Embryonic facial prominence (tissue), 1 donor: ENCODE data around the gene MICALL2.

Source experiments
- DNase-seq: peaks from one replicate; pipeline ENCODE4 v3.0.0-alpha.2; 2016; ENCODE audit errors: extremely low spot score

Gene MICALL2

DNA sequence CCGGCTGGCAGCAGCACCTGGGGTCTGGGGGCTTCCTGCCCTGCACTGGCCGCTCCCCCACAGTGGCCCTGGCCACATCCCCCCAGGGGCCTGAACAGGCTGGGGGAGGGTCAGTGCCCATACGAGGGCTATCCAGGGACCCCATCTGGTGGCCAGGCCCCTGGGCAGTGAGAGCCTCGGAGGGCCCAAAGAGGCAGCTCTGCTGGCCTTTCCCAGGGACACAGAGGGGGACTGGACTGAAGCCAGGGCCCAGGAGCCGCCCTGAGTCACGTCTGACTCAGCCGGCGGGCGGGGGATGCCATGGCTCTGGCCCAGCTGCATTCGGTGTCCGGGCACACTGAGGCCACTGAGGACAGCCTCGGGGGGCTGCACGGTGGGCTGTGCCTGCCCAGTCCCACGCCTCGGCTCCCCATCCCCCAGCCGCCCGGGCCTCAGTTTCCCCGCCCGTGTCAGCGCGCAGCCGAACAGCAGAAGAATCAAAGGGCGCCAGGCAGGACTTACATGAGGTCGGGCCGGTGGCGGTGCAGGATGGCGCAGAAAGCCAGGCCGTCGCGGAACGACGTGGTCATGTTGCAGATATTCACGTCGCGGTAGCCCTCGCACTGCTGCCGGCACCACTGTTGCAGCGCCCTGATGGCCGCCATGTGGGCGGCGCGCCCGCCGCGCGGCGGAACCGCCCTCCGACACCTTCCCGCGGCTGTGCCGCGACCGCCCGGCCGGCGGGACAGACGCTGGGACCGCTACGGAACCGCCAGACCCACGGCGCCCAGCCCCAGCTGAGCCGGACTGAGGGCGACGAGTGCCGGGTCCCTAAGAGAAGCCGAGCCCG lies at the start of gene MICALL2:
Gene MICALL2, minus strand, starts transcription at position 788 of the 829 bp plus-strand sequence. Its CDS starts 144 bp downstream, at position 644.
- DNase-seq: no peak

DNA sequence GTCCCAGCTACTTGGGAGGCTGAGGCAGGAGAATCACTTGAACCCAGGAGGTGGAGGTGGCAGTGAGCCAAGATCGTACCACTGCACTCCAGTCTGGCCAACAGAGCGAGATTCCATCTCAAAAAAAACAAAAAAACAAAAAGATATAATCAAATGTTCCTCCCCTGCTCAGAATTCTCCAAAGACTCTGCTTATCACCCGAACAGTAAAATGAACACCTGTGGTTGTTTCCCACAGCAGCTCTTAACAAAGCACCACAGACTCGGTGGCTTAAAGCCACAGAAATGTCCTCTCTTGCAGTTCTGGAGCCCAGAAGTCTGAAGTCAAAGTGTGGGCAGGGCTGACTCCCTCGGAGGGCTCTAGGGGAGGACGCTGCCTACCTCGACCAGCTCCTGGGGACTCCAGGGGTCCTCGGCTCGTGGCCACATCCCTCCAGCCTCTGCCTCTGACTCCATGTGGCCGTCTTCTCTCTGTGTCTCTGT lies 49.0 kb upstream of the MICALL2 start:
- no peak for DNase-seq

DNA sequence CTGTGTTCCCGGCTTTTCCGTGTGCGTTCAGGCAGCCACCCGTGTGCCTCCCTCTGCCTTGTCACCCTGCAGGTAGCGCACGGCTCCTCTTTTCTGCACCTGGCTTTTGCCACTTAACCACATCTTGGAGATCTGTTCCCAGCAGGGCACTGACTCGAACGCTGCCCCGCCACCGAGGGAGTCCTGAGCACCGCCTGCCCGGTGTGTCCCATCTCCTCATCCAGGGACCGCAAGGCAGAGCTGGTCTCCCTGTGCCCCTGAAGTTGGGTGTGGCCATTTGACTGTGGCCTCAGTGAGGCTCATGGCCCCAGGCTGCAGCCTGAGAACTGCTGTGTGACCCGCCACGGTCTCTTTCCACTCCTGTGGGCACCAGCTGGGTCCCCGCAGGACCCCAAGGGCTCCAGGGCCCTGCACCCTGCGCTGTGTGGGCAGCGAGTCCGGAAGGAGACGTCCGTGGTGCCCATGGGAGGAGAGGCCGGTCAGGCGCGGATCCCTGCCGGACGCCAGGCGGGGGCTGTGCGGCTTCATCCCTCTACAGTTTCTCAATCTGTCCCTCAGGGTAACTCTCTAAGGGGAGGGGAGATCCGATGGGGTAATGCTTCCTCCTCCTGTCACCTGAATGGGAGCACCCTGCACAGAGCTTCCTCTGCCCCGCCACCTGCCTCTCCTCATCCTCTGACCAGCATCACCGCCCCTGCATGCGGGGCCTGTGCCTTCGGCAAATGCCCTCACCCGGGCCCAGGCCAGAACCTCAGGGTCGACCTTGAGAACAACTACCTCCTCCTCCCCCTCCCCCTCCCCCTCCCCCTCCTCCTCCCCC lies 46.7 kb upstream of the MICALL2 start:
- no peak for DNase-seq

DNA sequence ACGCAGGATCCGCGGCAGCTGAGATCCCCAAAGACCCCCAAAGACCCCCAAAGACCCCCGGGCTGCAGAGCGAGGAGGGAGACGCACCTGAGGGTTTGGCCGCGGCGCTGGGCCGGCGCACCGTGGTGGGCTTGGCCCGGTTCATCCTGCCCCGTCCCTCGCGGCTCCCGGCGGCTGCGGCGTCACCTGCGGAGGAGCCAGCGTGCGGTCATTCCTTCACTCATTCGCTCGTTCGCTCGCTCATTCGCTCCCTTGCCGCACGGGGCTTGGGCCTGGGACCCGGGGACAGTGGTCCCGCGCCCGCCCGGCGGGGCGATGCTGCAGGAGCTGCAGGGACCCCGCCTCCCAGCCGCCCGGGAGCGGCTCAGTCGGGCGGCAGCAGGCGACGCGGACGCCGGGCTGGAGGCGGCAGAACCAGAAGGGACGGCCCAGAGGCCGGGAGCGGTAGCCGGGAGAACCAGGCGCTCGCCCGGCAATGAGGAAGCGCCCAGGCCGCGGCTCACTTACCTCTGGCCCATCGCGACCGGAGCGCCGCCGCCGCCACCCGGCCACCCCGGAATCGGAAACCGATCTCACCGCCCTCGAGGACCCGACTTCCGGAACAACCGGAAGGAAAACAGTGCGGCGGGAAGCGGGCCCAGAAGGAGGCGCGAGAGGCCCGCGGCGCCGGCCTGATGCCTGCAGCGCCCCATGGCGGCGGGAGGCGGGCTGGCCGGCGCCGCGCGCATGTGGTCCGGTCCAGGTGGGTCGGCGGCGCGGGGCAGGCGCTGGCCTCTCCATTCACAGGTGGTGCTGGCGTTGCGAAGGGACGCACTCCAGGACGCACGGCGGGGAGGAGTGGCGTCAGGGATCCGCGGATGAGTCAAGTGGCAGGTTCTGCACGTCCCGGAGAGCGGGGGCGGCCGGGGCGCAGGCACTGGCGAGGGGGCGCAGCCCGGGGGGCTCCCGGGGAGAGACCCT lies 44.8 kb upstream of the MICALL2 start, which contains the start of gene INTS1:
Gene INTS1, minus strand, starts transcription at position 574 of the 960 bp plus-strand sequence. Its CDS starts 429 bp downstream, at position 145.
- peak; percentile 74 for DNase-seq

DNA sequence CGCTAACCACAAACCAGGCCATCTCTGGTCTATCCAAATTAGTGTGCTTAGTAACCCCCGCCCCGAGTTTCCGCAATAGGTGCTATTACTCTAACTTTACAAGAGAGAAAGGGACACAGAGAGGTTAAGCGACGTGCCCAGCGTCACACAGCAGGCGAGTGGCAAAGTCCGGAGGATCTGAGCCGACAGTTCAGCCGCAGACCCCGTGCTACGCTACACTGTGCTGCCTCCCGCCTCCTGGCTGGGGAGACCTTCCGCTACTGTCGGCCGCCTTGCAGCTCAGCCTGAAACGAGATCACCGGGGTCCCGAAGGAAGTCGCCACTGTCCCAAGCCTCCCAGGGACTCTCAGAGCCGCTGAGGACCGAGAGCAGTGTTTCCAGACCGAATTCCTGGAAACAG lies 44.1 kb upstream of the MICALL2 start:
- no peak for DNase-seq

DNA sequence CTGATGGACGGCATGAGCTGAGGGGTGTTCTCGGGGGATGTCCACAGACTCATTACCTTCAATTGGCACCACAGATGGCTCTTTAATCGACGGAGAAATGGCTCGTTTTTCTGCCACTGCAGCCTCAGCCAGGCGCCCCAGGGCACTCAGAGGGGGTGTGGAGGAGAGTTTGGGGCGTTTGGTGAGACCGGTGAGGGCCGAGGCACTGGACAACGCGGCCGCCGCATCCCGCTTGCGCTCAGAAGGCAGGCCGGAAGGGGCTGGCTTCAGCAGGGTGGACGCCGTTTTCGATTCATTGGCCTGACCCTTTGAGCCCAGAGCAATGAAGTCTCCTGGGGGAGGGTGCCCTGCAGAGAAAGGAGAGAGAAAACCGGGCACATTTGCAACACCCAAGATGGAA lies 43.6 kb upstream of the MICALL2 start:
- no peak for DNase-seq

DNA sequence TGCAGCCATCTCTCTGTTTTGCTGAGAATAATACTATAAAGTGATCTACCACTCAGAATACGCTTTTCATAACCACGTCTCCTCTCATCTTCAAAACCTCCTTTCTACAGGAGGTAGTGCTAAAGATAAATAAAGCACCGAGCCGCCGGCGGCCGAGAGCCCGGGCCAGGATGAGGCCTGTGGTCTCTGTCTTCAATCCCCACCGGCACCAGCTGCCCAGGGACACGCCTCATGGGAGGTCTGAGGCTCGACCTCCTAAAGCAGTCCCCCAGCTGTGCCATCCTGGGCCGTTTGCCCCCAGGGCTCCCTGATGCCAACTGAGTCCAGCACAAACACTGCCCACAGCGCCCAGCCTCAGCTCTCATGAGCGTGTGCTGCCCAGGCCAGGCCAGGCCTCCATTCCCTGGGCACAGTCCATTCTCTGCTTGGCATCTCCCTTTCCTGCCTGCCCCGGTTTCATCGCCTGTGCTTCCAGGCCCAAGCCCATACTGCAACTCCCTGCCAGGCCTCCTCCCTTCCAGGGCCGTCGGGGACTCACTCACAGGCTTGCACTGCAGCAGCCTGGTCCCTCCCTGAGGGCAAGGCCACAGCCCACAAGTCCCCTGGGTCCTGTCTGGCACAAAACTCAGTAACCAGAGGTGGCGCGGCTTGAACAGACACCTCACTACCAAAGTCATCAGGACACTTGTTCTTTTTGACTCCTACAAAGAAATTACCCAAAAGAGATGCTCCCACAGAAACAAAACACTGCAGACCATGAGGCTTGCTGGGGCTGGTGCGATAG lies 42.4 kb upstream of the MICALL2 start:
- DNase-seq: no peak

DNA sequence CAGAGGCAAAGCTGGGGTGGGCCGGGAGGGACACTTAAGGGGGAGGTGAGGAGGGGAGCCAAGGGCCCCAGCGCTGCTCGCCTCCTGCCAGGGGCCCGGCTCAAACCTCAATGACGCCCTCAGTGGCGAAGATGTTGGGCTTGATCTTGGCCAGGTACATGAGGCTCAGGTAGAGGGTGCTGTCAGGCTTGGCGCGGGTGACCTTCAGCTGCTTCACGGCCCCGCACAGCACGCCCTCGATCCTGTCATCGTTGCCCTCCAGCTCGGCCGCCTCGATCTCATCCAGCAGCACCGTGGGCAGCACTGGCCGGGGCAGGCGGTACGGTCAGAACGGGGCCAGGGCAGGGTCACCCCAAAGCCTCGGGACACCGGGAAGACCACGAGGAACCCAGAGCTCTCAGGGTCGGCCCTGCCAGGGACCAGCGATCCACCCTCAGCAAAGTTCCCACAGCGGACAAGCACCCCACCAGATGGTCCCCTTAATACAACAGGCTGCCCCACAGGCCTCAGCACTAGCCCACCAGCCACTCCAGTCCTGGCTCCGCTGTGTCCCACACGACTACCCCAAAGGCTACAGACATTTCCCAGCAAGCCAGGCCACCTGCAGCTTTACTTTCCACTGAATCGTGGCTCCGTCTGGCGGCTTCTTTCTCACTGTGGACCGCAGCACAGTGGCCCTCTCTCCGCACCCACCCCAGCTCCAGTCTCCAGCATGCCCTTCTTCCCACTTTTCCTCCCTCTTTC lies 41.0 kb upstream of the MICALL2 start:
- DNase-seq: no peak

DNA sequence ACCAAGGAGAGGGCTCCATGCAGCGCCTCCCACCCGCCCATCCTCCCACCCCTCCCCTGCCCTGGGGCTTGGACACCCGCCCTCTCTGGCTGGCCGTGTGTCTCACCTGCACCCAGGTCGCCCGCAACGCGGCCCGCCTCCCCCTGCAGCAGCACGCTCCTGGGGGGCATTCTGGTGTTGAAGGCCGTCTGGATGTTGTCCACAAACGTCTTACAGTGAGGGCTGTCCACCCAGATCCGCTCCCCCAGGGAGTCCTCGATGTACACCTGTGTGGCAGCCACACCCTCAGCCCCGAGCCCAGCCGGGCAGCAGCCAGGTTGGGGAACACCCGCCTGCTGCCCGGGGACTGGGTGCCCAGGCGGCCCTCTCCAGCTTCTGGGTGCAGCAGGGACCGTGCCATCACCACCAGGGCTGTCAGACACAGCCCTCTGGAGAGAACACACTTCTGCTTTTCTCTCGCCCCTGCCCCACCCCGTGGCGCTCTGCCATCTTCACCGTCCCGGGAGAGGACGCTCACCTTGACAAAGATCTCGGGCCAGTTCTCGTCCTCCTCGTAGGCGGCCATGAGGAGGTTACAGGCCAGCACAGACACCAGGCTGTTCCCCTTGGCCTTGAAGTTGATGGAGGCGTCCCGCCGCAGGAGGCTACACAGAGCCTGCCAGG lies 40.2 kb upstream of the MICALL2 start:
- DNase-seq: no peak

DNA sequence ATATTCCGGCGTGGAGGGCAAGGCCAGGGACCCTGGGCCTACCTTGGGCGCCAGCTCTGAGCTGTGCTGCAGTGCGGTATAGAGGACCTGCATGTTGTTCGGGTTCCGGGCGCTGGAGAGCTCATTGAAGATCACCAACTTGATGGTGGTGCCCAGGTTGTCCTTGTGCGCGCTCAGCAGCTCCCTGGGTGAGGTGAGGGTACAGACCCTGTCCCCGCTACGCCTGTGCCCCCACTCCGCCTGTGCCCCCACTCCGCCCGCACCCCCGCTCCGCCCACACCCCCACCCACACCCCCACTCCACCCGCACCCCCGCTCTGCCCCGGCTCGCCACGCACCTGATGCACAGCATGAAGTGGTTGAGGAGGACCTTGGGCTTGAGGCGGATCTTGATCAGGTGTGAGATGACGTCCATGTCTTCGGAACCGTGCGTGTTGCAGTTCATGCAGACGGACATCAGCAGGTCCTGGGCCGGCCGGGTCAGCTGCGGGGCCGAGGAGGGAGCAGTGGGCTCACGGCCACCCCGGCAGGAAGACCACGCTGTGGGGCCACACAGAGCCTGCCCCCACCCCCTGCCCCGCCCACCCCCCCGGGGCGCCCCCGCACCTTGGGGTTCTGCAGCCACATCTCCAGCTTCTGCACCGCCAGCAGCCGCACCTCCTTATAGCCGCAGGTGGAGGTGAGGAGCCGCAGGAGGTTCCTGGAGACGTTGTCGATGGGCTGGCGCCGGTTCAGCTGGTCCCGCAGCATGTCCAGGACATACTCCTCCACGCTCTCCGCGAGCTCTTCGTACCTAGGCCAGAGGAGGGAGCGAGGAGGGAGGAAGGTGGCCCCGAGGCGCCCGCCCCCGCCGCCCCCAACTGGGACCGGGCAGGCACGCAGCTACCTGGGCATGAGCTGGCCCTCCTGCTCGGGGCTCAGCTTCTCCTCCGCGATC lies 39.4 kb upstream of the MICALL2 start:
- no peak for DNase-seq

DNA sequence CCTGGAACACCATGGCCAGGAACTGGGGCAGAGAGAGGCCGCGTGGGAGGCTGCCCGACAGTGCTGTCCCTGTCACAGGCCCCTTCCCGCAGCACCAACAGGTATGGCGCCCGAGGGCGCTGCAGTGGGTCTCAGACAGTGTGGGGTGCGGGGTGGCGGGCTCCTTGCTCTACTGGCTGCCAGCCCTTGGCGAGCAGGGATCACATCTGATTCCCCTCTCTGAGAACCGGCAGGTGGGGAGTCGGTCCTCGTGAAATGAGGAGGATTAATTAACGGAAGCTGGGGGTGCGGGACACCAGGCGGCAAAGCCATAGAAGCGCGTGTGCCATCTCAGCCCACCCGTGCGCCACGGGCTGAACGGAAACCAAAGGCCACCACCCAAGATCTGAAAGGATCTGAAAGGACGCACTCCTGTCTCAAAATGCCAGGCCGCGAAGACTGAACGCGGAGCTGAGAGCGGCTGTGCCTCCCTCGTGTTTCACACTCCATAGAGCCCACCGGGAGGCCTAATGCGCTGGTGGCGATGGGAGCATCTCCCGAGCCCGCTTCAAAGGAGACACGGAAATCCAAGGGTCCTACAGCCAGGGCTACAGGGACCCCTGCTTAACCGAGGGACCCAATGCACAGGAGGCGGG lies 38.1 kb upstream of the MICALL2 start:
- no peak for DNase-seq

DNA sequence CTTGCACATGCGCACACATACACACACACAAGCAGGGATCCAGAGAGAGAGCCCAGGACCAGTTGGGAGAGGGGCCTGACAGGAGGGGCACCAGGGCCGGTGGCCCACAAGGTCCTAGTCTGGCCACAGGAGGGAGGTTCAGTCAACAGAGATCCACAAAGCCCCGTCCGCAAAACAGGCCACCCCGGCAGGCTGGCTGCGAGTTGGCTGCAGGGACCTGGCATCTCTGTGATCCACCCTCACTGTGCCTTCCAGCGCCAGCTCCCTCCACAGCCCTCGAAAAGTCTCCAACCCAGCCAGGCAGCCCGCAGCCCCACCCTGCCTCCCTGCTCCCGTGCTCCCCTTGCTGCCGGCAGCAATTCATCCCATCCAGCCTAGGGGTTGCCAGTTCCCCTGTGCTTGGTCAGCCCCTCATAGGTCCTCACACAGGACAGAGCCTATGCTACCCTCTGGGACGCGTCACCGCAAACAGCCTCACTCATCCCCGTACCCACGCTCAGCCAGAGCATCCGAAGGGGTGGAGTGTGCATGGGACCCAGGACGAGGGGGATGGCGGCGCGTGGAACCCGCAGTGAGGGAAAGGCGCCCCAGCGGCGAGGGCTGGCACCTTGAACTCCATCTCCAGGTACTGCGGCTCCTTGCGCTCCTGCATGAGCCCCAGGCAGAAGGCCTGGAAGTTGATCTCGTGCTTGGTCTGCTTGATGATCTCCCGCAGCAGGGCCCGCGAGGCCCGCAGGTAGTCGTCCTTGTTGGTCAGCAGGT lies 37.4 kb upstream of the MICALL2 start:
- no peak for DNase-seq

DNA sequence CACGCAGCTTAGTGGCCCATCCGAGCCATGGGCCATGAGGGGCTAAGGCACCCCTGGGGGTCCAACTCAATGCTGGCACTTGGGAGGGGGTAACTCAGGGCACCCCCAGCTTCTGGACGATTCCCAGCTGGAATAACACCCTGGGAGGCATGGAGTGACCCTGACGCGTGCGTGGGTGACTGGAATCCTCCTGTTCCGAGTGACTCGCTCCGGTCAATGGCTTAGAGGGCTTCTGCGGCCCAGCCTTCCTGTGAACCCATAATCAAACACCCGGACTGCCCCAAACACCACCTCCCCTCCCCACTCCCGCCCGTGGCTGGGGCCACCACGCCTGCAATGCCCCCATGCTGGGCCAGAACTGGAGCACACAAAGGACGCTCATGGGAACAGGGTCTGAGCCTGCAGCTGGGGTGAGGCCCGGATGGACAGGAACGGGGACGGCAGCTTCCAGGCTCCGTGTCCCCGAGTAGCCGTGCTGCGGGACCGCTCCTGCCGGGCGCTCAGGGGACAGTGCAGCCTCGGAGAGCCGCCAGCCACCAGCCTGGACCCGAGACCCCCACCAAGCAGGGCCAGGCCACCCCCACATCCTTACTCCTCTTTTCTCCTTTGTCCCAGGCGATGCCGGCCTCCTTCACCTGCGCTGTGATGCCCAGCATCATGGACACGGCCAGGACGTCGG lies 36.4 kb upstream of the MICALL2 start:
- no peak for DNase-seq

DNA sequence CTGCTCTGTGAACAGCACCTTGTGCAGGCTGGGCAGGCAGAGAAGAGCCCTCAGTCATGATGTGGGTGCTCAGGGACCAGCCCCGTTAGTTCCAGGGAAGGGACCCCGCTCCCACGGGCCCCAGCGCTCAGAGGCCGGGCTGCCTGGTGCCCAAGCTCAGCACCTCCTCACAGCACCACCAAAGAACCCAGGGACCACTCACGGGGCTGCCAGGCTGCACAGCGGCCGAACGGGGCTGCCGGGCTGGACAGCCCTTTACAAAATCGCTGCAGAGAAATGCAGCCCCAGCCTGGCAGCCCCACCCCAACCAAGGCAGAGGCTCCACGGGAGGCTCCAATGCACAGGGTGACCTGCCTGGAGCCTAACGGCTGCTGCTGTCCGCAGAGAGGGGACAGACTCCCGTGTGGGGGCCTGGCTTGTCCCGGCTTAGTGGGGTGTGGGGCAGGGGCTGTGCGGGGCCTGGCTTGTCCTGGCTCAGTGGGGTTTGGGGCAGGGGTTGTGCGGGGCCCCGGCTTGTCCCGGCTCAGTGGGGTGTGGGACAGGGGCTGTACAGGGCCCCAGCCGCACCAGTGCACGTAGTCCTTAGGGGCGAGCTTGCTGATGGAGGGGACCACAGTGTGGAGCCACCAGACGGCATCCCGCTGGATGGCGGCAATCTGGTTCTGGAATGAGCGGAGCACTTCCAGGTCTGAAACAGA lies 35.7 kb upstream of the MICALL2 start:
- DNase-seq: no peak

DNA sequence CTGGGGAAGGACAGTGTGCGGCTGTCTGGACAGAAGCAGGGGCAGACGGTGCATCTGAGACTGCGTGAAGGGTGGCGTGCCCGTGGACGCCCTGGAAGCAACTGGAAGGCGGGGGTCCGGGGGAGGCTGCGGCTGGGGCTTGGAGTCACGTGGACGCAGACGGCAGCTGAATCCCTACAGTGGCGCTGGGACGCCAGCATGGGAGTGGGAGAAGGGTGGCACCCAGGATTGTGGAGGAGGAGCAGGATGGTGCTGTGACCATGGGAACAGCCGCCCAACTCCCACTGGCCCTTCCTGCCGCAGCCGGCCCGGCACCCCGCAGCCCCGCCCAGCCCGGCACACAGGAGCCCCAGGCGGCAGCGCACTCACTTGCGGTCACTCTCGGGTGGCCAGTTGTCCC lies 35.2 kb upstream of the MICALL2 start:
- DNase-seq: no peak

DNA sequence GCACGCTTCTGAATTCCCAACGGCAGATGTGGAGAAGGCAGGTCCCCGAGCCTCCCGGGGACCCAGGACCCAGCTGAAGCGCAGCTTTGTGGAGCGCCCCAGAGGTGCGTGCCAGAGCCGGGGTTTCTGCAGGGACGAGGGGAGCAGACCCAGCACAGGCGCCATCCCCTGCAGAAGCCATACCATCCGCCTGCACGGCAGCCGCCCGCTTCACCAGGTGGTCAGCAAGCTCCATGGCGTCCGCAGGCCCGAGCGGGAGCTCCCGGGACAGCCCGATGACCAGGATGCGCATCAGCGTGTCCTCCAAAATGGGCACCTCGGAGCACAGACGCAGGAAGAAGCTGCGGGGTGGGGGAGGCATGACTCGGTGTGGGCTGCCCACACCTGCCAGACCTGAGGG lies 34.3 kb upstream of the MICALL2 start:
- DNase-seq: no peak
